HT-29 (cell line): Measurements from ENCODE around the gene SBK1. TPM values are rescaled to one million over a fixed set of nuclear protein-coding genes. Genes with fewer than 3 reads are reported as not detected.
"Not testable (repeated sequence)": the region's sequence is repeated elsewhere in the genome, so short reads cannot be mapped to it uniquely, and the experiment has no call there.

Experiments
- DNase-seq: peaks from one replicate; pipeline ENCODE4 v3.0.0-alpha.2; 2015; ENCODE audit warnings: low spot score
- total RNA-seq: library from RNA; depleted of rRNA; stranded (reverse); fragments of >200 nt; shearing (Covaris generic); gene quantifications from 2 replicates; pipeline ENCODE4 v1.2.3, GENCODE V29; 2014; rRNA removed

Gene SBK1
- total RNA-seq: 0.42 and 1.1 TPM in 2 replicates

DNA sequence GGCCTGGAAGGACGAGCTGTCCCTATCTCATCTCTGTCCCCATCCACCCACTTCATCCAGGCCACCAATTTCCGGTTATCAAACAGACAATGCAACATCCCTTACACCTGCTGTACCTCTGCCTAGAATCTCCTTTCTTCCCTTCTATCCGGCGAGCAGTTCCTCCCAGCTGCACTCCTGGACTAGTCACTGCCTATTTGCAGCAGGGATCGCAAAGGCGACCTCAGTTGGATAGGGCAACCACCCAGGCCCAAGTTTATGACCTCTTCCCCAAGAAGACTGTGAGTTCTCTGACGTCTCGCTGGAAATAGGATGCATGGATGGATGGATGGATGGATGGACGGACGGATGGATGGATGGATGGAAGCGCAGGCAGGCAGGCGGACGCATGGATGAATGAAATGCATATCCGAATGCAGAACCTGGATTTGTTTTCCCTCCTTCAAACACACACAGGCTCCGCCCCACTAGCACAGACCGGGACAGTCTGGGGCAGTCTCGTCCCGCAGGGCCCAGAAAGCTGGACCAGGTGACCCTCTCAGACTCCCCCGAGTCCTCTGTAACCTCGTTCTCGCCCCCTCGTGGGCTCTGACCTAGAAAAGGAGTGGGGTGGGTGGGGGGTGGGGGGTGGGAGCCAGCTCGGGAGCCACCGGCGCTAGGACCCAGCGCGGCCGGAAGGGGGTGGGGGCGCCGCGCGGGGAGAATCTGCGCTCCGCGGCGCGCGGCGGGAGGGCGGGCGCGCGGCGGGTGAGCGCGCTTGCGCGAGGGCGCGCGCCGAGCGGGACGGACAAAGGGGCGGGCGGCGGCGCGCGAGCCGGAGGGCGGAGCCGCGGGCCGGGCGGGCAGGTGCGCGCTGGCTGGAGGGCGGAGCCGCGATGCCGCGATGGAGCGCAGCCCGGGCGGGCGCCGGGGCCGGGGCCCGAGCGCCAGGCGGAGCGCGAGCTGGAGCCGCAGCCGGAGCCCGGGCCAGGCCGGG, at the start of gene SBK1:
Gene SBK1, plus strand, starts transcription at position 875 of the 976 bp plus-strand sequence. CDS start 24,867 bp downstream, outside the sequence.
- DNase-seq: peak; percentile 67

GRCh38 chr16:28249483-28249882, 42.8 kb upstream of the SBK1 start:
- DNase-seq: not testable (repeated sequence)

- DNase-seq: no peak
Measured at GRCh38 chr16:28250999-28251398, 41.3 kb upstream of the SBK1 start.

DNA sequence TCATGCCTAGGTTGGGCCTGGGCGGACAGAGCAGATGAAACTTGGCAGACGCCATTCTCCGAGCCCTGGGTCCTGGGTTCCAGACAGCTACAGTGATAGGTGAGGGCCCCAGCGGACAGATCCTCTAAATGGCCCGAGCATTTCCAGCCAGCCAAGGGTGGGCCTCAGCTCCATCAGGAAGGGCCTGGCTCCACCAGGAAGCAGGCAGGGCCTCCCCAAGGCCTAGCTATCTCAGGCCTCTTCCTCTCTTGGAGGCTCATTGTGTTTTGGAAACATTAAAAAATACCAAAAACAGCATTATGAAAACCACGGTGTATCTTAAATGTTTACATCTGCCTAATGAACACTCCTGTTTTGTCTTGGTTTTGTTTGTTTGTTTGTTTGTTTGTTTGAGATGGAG, 38.2 kb upstream of the SBK1 start:
- DNase-seq: no peak

DNA sequence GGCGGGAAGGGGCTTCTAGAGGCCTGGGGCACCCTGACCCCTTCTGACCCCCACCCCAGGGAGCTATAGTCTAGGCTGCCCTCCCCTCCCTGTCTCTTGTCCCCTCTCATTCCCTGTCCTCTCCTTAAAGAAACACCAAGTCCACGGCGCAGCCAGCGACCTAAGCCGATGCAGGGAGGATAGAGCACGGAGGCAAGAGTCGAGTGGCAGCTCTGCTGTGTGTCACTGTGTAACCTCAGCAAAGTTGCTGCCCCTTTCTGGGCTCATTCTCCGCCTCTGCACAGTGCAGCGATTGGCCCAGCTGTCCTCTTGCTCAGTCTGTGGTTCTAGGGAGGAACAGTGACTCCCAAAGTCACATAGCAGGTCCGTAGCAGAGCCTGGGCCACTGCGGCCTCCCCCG, 36.5 kb upstream of the SBK1 start:
- no peak for DNase-seq

GRCh38 chr16:28257256-28257655, 35.1 kb upstream of the SBK1 start:
- no peak for DNase-seq

- DNase-seq: no peak
Measured at GRCh38 chr16:28258567-28258966, 33.8 kb upstream of the SBK1 start.

DNA sequence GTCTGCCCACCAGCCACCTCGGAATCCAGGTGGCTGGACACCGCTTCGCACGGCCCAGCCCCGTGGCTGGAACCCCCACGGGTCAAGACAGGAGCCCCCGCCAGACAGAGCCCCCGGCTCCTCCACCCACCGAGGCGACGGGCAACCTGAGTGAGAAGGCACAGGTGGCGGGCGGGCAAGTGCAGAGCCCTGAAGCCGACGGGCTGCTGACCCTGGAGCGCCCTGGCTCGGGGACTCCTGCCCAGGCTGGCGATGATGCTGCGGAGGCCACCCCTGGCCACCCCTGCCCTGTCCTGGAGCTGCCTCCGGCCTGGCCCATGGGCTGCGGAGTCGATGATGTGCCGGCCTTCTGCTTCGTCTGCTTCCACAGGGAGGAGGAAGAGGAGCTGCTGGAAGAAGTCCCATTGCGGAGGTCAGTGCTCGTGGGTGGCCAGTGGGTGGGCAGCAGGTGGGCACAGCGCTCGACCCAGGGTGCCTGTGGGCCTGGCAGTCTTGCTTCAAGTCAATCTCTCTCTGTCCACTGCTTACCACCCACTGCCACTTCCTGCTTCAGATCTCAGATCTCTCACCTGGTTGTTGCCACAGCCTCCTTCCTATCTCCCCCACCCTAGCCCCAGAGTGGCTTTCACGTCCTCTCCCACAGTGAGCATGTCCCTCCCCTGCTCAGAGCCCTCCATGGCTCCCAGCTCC, 33.1 kb upstream of the SBK1 start:
- no peak for DNase-seq

GRCh38 chr16:28259781-28260150, 32.6 kb upstream of the SBK1 start:
- no peak for DNase-seq

DNA sequence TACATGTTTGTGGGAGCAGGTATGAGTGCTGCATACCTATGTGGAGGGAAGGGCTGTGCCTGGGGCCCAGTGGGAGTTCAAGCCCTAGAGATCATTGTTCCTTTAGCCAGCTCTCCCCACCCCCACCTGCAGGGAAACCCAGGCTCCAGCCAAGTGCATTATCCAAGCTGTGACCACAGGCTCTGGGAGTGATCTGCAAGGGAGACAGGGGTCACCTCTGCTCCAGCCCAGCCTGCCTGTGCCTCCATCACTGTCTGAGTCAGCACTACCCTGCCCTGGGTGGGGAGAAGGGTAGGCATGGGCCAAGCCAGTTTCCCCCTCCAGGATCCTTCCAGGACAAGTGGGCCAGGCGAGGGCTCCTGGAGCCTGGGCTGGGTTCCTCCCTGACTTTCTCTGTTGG, 32.1 kb upstream of the SBK1 start:
- no peak for DNase-seq

- DNase-seq: peak; percentile 46
Measured at GRCh38 chr16:28261942-28262341, 30.4 kb upstream of the SBK1 start.

DNA sequence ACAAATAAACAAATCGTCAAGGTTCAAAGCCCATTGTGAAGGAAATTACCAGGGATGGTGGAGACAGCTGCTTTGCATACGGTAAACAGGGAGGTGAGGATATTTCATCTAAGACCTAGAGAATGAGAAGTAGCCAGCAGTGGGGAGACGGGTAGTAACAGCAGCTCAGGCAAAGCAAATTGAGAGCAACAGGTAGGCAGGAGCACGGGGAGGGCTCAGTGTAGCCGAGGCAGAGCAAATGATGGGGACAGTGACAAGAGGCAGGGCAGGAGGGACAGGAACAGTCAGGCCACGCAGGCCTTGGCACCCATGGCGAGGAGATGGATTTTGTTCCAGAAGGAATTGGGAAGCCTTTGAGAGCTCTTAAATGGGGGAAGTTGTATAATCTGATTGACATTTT, 29.0 kb upstream of the SBK1 start:
- no peak for DNase-seq

GRCh38 chr16:28264656-28265055, 27.7 kb upstream of the SBK1 start:
- peak; percentile 17 for DNase-seq

DNA sequence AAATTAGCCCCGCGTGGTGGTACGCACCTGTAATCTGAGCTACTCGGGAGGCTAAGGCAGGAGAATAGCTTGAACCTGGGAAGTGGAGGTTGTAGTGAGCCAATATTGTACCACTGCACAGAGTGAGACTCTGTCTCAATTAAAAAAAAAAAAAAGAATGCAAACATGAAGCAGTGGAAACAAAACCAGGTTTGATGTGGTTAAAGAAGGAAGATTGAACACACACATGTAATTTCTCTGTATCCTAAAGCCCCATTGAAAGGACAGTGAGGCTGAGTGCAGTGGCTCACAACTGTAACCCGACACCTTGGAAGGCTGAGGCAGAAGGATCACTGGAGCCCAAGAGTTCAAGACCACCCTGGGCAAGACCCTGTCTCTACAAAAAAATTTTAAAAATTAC, 26.5 kb upstream of the SBK1 start:
- no peak for DNase-seq

- DNase-seq: no peak
Measured at GRCh38 chr16:28267356-28267755, 25.0 kb upstream of the SBK1 start.

DNA sequence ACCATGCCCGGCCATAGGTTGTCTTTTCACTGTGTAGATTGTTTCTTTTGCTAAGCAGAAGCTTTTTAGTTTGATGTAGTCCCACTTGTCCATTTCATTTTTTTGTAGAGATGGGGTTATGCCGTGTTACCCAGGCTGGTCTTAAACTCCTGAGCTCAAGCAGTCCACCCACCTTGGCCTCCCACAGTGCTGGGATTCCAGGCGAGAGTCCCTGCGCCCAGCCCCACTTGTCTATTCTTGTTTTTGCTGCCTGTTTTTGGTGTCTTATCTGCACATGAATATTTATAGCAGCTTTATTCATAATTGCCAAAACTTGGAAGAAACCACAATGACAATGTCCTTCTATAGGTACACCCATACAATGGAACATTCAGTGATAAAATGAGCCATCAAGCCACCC, 18.8 kb upstream of the SBK1 start:
- DNase-seq: no peak

GRCh38 chr16:28274676-28275075, 17.6 kb upstream of the SBK1 start:
- no peak for DNase-seq

DNA sequence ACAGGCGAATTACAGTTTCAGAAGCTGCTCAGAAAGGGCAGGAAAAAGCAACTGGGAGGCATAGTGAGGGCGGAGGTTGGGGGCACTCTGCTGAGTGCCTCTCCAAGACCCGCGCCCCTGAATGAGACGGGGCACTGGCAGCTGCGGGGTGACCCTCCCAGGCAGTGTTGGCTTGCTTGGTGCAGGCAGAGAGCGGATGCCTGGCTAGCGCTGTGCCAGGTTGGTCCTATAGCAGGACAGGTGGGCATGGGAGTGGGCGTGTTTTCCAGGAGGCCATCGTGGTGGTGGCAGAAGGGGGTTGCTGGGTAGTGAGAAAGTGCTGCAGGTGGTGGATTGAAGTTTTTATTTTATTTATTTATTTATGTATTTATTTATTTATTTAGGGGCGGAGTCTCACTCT, 16.0 kb upstream of the SBK1 start:
- no peak for DNase-seq

DNA sequence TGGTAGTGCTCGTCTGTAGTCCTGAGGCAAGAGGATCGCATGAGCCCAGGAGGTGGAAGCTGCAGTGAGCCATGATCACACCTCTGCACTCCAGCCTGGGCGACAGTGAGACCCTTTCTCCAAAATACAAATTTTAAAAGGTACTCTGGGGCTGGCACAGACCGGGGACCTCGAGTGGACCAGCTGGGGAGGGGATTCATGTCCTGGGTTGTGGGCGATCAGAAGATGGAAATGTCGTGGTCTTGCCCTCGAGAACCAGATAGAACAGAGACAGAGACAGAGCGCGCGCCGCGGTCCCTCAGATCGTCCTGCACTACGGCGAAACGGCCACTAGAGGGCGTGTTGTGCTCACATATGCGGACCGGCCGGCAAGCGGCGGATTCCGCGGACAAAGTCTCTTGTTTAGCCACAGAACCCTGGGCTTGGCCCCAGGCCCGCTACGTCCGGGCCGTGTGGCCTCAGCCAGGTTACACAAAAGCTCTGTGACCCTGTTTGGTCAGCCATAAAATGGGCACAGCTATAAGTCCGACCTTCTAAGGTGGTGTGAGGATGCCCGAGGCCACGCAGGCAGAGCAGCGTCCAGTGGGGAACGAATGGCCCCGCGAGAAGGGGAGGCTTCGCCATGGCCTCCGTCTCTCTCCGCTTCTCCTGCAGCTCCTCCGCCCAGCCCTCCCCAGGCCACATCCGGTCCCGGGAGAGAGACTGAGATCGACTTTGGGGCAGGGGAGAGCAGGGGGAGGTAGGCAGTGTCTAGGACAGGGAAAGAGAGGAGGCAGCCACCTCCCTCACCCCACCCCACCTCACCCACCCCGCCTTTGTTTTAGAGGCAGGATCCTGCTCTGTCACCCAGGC, 14.6 kb upstream of the SBK1 start:
- DNase-seq: peak; percentile 83

DNA sequence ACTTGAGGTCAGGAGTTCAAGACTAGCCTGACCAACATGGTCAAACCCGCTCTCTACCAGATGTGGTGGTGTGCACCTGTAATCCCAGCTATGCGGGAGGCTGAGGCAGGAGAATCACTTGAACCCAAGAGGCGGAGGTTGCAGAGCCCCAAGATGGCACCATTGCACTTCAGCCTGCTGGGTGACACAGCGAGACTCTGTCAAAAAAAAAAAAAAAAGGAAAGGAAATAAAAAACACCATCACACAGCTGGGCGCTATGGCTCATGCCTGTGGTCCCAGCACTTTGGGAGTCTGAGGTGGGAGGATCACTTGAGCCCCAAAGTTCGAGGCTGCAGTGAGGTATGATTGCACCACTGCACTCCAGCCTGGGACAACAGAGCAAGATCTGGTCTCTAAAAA, 13.3 kb upstream of the SBK1 start:
- DNase-seq: no peak

- no peak for DNase-seq
Measured at GRCh38 chr16:28280881-28281836, 11.2 kb upstream of the SBK1 start.
